ENCODE data around the gene TREML2.

Gene TREML2

GRCh38 chr6:41226752-41227151 is 25.8 kb upstream of the TREML2 start (continued):
- TF ChIP-seq ZXDB (tag by site-specific recombination; IDR thresholded peaks at IDR 0.05), result 0 out of 2 replicates have a peak, but pooled peaks have one; percentile 15
- no peak for TF ChIP-seq ZNF621 (tag by site-specific recombination; IDR thresholded peaks at IDR 0.05)
- TF ChIP-seq ZBTB10 (tag by site-specific recombination; IDR thresholded peaks at IDR 0.05), result no peak
- TF ChIP-seq ZNF174 (tag by site-specific recombination; IDR thresholded peaks at IDR 0.05), result no peak
- TF ChIP-seq ZSCAN16 (tag by site-specific recombination; IDR thresholded peaks at IDR 0.05), result no peak
- no peak for TF ChIP-seq ZBTB49 (tag by site-specific recombination; IDR thresholded peaks at IDR 0.05; ENCODE audit: low read depth)
- TF ChIP-seq BCL11A (tag by site-specific recombination; IDR thresholded peaks at IDR 0.05; ENCODE audit: low read depth), result no peak
- no peak for TF ChIP-seq ZNF704 (tag by site-specific recombination; IDR thresholded peaks at IDR 0.05)
- no peak for TF ChIP-seq ZNF549 (tag by site-specific recombination; IDR thresholded peaks at IDR 0.05)
- TF ChIP-seq, protein P1, sequence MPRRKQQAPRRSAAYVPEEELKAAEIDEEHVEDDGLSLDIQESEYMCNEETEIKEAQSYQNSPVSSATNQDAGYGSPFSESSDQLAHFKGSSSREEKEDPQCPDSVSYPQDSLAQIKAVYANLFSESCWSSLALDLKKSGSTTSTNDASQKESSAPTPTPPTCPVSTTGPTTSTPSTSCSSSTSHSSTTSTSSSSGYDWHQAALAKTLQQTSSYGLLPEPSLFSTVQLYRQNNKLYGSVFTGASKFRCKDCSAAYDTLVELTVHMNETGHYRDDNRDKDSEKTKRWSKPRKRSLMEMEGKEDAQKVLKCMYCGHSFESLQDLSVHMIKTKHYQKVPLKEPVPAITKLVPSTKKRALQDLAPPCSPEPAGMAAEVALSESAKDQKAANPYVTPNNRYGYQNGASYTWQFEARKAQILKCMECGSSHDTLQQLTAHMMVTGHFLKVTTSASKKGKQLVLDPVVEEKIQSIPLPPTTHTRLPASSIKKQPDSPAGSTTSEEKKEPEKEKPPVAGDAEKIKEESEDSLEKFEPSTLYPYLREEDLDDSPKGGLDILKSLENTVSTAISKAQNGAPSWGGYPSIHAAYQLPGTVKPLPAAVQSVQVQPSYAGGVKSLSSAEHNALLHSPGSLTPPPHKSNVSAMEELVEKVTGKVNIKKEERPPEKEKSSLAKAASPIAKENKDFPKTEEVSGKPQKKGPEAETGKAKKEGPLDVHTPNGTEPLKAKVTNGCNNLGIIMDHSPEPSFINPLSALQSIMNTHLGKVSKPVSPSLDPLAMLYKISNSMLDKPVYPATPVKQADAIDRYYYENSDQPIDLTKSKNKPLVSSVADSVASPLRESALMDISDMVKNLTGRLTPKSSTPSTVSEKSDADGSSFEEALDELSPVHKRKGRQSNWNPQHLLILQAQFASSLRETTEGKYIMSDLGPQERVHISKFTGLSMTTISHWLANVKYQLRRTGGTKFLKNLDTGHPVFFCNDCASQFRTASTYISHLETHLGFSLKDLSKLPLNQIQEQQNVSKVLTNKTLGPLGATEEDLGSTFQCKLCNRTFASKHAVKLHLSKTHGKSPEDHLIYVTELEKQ (tag by site-specific recombination; IDR thresholded peaks at IDR 0.05; ENCODE audit: borderline replicate concordance), result peak; percentile 65; the same call in 1 of the 2 replicates
- TF ChIP-seq ZNF19 (tag by site-specific recombination; IDR thresholded peaks at IDR 0.05; ENCODE audit: low read depth), result no peak
- no peak for TF ChIP-seq ZNF585B (tag by site-specific recombination; IDR thresholded peaks at IDR 0.05)
- TF ChIP-seq, protein P2, sequence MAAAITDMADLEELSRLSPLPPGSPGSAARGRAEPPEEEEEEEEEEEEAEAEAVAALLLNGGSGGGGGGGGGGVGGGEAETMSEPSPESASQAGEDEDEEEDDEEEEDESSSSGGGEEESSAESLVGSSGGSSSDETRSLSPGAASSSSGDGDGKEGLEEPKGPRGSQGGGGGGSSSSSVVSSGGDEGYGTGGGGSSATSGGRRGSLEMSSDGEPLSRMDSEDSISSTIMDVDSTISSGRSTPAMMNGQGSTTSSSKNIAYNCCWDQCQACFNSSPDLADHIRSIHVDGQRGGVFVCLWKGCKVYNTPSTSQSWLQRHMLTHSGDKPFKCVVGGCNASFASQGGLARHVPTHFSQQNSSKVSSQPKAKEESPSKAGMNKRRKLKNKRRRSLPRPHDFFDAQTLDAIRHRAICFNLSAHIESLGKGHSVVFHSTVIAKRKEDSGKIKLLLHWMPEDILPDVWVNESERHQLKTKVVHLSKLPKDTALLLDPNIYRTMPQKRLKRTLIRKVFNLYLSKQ (tag by site-specific recombination; IDR thresholded peaks at IDR 0.05; ENCODE audit: borderline replicate concordance), result no peak
- TF ChIP-seq, protein P3, sequence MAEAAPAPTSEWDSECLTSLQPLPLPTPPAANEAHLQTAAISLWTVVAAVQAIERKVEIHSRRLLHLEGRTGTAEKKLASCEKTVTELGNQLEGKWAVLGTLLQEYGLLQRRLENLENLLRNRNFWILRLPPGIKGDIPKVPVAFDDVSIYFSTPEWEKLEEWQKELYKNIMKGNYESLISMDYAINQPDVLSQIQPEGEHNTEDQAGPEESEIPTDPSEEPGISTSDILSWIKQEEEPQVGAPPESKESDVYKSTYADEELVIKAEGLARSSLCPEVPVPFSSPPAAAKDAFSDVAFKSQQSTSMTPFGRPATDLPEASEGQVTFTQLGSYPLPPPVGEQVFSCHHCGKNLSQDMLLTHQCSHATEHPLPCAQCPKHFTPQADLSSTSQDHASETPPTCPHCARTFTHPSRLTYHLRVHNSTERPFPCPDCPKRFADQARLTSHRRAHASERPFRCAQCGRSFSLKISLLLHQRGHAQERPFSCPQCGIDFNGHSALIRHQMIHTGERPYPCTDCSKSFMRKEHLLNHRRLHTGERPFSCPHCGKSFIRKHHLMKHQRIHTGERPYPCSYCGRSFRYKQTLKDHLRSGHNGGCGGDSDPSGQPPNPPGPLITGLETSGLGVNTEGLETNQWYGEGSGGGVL (tag by site-specific recombination; IDR thresholded peaks at IDR 0.05), result no peak
- no peak for TF ChIP-seq ZNF311 (tag by site-specific recombination; IDR thresholded peaks at IDR 0.05; ENCODE audit: borderline replicate concordance)
- no peak for TF ChIP-seq ZNF777 (tag by site-specific recombination; IDR thresholded peaks at IDR 0.05; ENCODE audit: borderline replicate concordance)
- no peak for TF ChIP-seq YY2 (tag by site-specific recombination; IDR thresholded peaks at IDR 0.05)
- TF ChIP-seq ZNF239 (tag by site-specific recombination; IDR thresholded peaks at IDR 0.05), result no peak
- 0 out of 2 replicates have a peak, but pooled peaks have one; percentile 37 for TF ChIP-seq ZNF580 (tag by site-specific recombination; IDR thresholded peaks at IDR 0.05)
- TF ChIP-seq, protein P4, sequence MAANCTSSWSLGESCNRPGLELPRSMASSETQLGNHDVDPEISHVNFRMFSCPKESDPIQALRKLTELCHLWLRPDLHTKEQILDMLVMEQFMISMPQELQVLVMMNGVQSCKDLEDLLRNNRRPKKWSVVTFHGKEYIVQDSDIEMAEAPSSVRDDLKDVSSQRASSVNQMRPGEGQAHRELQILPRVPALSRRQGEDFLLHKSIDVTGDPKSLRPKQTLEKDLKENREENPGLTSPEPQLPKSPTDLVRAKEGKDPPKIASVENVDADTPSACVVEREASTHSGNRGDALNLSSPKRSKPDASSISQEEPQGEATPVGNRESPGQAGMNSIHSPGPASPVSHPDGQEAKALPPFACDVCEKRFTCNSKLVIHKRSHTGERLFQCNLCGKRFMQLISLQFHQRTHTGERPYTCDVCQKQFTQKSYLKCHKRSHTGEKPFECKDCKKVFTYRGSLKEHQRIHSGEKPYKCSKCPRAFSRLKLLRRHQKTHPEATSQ (tag by site-specific recombination; IDR thresholded peaks at IDR 0.05), result no peak
- no peak for TF ChIP-seq ZSCAN30 (tag by site-specific recombination; IDR thresholded peaks at IDR 0.05)
- TF ChIP-seq ZNF16 (tag by site-specific recombination; IDR thresholded peaks at IDR 0.05; ENCODE audit: low read depth), result no peak
